Inflammatory macrophage treated with lipopolysaccharide for 4 hours (primary cell): ENCODE measurements around the gene C6orf89.

Experiments used
- DNase-seq: peaks from one replicate; pipeline ENCODE4 v3.0.0-alpha.2; 2020

The C6orf89 gene, protein sequence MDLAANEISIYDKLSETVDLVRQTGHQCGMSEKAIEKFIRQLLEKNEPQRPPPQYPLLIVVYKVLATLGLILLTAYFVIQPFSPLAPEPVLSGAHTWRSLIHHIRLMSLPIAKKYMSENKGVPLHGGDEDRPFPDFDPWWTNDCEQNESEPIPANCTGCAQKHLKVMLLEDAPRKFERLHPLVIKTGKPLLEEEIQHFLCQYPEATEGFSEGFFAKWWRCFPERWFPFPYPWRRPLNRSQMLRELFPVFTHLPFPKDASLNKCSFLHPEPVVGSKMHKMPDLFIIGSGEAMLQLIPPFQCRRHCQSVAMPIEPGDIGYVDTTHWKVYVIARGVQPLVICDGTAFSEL

DNA sequence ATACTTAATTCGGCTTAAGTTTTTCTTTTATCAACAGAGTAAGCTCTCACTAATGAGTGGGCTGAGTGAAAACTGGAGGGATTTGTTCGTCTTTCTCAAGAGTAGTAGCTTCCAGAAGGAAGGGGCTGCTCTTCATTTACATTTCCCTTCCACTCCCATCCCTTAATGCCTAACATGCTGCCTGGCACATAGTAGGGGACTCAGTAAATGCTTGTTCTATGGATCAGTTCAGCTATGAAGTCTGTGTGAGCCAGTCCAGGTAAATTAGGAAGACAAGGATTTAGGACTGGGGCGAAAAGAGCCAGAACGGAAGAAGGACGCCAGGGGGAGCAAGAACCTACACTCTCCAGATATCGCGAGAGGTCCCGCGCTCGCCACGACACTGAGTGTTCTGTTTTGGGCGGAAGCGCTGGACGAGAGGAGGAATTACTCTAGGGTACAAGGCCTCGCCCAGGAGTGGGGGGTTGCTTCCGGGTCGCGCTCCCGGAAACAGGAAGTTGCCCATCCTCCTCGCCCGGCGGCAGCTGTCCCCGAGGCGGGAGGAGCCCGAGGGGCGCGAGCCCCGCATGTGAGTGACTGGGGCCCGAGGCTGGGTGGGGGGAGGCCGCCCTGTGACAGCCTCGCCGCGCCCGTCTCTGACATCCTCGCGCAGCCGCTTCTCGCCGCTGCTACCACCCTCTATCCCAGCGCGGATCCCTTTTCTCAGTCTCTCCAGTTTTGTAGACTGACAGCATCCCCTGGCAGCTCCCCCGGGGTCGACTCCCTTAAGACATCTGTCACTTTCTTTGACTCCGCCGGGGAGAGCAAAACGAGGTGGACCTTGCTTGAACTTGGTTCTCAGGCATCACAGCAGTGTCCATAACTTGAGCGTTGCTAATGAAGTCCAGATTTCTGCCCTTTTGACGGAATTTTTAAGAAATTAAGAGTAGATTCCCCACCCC is at the start of gene C6orf89:
C6orf89 (plus strand) TSS at position 492 of the 941 bp plus-strand sequence. CDS start 13,493 bp downstream, outside the sequence.
- peak; percentile 99 for DNase-seq

DNA sequence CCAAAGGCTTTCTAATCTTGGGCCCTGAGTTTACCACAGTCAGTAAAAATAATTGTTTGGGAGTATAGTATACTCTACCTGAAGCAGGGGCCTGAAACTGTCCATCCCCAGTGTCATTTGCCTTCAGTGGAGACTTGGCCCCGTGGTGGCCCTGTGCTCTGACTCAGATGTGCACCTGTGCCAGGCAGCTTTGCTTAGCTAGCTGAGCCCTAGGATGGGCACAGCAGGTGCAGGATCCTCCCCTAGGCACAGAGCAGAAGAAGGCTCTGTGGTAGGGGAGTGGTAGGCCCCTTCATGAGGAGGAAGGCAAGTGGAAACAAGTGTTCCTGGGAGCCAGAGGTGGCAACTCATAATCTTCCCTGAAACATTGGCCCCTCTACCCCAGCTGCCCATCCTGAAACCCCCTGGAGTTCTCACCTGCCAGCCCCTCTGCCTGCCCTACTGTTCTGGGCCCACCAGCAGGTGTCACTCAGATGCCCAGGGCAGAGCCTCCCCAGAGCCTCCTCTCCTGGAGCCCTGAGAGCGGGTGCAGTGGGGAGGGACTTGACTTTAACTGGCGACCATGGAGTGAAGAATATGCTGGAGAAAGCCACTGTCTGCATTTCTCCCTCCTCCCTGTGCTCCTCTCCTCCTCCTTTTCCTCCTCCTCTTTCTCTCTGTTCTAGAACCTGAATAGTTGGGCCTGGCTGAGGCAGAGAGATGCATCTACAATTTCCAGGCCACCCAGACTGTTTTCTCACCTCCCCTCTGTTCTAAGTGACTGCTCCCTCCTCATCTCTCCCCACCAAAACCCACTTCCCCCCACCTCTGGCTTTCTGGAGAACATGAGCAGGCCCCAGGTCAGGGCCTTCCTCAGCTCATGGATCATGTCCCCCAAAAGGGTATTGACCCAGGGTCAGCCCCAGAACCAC is 49.4 kb upstream of the C6orf89 start:
- no peak for DNase-seq

DNA sequence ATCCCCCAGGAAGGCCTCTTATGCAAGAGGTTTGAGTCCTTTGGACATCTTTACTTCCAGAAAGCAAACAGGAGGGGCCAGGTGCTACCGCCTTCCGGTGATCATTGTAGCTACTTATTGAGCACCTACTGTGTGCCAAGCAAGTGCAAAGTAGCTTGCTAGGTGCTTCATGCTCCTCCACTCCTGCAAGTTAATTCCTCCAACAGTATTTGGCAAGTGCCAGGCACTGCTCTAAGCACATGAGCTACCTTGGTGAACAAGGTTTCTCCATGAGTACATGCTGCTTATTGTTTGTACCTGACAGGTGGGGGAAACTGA is 48.8 kb upstream of the C6orf89 start:
- DNase-seq = no peak

DNA sequence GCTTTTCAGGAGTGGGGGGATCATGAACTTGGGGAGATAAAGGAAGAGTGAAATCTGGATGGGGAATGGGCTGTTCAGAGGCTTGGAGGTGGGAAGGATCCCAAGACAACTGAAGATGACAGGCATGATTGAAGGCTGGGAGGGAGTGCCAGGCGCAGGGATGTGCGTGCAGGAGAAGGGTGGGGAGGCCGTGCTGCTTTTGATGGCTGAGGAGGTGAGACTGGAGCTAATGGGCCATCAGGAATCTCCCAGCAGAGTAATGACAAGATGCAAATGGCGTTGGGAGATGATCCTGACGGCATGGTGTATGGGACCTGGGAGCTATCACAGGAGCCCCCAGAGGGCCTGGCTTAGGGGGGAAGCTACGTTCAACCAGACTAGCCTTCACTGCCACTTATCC is 48.1 kb upstream of the C6orf89 start:
- no peak for DNase-seq

DNA sequence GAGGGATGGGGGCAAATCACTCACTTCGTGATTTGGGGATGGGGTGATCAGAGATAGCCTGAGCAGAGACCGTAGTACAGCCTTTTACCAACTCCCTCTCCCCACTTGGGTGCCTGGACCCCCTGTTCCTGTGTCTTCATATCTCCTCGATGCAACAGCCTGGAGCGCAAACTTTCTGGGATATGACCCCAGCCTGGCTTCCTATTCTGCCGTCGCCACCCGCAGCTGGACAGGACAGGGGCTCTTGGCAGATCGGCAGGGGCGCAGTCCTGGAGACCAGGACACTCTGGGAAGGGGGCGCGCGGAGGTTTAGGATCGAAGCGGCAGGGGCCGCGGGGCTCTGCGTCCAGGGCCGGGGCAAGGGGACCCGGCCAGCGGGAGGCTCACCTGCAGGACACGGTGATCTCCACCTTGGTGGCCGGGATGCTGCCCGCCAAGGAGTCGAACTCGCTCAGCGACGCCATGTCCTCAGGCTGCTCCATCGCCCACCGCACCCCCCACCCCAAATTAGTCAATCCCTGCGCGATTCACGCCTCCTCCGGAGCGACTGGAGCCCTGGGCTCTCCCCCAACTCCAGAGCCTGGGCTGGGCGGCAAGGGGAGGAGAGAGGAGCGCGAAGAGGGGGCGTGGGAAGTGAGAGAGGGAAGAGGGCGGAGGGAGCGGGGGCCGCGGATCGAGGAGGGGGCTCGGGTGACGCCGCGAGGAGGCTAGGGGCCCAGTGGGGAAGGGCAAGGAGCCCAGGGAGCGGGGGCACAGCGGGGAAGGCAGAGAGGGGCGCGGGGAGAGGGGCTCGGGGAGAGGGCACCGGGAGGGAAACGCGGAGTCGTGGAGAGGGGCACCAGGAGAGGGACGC is 46.6 kb upstream of the C6orf89 start, which contains the start of gene CPNE5:
CPNE5 (minus strand) TSS at position 549 of the 853 bp plus-strand sequence; CDS start at position 482, 67 bp downstream.
- no peak for DNase-seq

DNA sequence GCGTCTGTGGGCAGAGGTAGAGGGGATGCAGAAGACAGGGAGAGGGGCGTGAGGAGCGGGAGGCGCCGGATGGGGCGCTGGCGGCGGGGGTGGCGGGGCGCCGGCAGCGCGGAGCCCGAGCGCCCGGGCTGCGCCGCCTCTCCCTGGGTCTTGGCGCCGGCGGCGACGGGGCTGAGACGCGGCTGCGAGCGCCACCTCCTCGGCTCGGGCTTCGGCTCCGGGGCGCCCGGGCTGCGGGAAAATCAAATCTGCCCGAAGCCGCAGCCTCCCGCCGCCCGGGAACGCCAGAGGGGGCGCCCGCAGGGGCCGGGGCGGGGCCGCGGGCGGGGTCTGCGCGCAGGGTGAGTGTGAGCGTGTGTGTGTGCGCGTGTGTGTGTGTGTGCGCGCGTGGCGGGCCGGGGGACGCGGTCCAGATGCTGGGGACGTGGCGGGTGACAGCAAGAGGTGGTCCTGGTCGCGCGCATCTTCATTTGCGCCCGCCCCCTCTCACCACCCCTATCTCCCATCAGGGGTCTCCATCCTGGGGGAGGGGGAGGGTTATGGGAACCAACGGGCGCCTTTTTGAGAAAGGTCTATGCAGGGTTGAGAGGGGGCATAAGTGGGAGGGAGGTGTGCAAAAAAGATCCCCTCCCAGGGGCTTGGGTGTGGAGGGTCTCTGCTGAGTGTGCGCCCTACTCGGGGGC is 45.9 kb upstream of the C6orf89 start:
- DNase-seq = peak; percentile 16

DNA sequence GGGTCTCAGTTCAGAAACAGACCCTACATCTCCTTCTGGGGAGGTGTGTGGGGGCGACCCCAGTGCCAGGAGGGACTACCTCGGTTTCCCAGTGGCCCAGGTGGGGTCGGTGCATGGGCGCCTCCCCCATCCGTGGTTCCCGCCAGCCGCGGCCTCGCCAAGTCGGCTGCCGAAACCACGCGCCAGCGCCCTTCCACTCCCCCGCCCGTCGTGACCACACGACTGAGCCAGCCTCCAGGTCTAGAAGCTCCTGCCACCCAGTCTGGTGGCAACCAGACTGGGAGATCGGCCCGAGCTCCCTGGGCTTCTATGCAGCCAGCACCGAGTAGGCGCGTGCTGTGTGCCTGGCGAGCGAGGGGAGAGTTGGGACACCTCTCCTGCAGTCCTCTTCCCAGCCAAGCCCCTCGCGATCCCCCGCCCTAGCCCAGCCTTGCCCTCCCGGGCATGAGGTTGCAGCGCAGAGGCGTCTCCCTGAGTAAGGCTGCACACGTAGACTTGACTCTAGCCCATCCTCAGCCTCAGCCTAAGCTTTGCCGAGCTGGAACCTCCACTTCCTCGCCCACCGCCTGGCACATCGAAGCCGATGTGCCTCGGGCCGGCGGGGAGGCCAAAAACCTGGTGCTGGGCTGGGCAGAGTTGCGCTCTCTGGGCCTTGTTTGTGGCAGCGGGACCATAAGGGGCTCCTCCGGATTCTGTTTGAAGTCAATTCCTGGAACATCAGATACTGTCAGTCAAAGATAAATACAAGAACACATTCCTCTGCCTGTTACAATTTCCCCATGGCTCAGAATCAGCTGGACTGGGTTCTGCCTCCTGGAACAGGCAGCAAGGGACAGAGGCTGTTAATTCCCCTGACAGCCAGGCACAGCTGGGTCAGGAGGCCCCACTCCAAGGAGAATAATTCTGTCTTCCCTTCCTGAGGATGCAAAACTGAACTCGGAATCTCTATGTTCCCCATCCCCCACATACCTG is 45.0 kb upstream of the C6orf89 start:
- no peak for DNase-seq

DNA sequence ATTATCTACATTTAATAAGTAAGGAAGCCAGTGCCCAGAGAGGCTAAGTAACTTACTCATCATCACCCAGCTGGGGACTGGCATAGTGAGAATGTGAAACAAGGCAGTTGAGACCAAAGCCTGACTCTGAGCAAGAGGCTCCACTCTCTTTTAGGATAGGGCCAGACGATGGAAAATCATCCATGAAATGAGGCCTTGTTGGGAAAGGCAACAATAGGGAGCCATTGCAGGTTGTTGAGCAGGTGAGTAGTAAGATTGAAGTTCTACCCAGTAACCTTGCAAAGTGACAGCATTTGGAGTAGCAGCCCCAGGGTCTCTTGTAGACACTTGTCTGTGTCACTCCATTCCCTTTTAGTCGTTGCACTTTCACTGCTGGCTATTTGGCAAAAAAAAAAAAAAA is 44.0 kb upstream of the C6orf89 start:
- DNase-seq = no peak

DNA sequence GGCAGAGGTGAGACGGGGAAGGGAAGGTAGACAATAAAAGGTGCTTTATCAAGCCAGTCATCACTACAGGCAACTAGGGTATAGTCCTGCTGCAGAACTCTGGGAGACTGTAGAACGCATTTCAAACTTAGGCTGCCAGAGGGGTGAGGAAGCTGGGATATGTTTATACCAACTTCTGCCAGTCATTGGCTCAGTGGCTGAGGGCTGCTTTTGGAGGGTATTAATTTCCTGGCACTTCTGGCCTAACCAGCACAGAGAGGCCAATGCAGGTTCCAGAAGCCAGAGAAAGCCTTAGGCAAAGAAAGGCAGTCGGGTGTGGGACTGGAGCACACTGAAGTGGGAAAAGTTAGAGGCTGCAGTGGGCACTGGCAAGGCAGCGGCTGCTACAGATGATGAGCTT is 42.6 kb upstream of the C6orf89 start:
- DNase-seq = no peak

DNA sequence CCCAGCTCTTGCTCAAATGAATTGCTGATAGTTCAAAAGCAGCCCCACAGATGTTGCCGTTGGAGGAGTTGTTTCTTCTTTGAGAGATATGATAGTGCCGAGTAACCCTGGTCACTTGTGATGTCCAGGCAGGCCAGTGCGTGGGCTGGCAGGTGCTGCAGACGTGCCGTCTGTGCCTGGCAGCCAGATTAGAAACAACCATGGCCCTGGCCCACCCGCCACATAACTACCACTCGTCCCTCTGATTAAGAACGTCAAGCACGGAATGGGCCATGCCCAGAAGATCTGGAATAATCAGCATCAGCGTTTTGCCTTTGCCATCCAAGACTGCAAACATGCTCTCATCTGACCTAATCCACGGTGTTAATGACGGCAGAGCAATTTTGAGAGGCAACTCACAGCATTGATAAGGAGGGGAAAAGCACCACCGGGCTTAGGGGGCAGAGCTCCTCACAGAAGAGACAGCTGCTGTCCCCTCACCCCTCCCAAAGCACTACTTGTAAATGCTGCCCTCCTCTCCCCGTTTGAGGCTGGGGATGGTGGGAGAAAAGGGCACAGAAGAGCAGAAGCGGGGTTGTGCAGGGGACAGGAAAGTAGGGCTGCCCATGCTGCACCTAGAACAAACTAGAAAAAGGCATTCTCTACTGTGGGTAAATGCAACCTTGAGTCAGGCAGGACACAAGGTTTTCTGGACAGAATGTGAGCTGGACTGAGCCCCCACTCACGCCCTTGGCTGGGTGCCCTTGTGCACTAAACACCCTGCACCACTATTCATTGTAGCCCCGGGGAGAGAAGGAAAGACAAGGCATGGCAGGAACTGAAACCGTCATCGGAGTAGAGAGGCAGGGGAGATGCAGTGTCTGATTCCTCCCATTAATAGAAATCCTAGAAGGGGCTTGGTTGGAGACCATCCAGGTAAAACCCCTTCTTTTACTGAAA is 41.3 kb upstream of the C6orf89 start:
- DNase-seq = no peak

DNA sequence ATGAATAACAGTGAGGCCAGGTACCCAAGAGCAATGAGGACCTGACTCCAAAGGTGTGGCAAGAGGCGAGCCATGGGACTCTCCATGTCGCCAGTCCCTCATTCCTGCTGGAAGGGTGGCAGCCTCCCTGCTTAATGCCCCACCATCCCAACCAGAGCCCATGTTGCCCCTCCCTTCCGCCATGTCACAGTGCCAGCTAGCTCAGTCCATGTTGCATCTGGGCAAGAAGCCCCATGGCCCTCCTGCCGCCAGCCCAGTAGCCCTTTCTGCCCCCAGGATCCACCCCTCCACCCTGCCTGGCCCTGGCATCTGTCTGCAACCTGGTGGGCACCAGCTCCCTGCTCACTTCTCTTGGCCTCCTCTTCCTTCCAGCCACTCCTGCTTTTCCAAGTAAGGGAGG is 40.5 kb upstream of the C6orf89 start:
- DNase-seq = no peak

DNA sequence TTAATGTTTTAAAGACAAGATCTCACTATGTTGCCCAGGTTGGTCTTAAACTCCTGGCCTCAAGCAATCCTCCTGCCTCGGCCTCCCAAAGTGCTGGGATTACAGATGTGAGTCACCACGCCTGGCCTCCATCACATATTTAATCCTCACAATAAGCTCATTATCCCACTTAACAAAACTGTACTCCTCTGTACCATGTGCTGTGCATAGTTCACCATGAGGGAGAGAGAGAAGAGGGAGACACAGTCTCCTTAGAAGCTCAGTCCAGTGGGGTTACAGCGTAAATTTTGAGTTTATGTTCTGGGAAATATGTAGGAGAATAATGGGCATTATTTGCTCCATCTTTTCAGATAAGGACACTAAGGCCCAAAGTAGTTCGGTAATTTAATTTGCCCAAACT is 38.6 kb upstream of the C6orf89 start:
- DNase-seq = no peak

DNA sequence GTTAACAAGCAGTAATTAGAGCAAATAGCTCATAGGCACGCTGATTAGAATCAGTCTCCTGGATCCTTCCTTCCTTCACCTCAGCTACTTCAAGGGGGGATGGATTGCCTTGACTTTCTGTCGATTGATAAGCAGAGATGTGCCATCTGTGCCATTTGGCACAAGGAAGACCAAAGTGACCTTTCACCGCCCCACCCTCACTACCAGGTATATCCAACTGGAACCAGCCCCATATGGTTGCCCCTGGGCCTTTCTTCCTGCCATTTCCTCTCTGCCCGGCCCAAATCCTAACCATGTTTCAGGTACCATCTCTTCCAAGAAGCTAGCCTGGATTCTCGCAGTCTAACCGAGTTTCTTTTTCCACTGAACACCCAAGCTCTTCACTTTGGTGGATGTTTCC is 37.8 kb upstream of the C6orf89 start:
- no peak for DNase-seq

DNA sequence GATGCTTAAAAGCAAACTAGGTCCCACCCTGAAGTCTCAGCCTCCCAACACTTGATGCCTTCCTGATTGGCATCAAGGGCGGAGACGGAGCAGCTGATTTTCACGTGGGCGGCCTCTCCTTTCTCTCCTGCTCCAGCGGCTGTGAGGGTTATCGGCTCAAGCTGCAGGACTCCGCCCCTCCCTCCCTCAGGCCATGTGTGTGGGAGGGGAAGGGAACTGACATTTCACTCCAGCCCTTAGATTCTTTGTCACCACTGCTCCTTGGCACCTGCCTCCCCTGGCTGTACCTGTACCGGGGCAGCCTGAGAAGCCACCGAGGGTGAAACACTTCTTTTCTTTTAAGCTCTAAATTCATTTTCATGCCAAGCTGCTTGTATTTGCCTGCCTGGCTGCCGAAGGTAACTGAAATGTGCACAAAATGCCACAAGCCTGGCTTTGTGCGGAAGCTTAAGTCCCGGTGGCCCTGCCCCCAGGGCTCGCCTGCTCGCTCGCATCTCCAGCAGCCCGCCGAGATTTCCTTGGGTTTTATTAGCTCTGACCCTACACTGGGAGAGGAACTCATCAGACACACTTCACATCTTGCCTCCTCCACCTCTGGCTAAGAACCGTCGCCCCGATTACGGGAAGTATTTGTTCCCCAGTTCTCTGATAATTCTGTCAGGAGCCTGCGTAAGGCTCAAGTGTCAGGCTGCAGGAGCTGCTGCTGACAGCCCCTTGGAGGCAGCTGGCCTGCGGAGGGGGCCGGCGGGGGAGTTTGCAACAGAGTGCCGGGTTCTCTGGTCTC is 36.9 kb upstream of the C6orf89 start:
- peak; percentile 75 for DNase-seq

DNA sequence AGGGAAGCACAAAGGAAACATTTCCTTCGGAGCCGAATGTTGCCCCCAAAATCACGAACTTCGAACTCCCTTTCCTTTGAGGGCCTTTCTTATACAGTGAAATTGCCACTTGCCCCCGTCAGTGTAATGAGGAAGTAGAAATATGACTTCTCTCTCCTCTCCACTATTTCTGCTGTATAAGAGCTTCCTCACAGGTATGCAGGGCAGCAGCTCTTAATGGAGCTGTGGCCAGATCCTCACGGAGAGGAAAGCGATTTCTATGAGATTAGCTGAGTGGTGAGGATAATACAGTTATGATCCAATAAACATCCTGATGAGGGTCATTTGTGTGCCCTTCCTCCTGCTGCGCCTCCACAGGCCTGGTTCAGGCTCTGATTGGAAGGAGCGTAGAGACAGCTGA is 35.7 kb upstream of the C6orf89 start:
- no peak for DNase-seq

DNA sequence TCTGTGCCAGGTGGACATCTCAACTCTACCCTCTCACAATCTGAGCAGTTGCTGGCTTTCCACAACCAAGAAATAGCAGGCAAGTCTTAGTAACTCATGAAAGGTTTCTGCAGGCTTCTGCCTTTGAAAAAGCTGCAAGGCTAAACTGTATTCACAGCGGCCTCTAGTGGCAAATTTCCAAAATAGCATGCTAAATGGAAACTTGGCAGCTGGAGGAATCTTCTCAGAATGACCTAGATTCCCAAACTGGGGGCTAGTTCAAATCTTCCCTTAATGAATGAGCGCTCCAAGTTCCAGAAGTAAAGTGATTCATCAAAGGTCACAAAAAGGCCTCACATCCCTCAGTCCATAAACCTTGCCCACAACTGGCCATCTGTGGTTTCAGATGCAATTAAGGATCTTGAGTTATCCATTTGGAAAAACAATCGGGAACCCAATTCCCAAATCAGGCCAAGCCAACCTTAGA is 34.6 kb upstream of the C6orf89 start:
- peak; percentile 65 for DNase-seq

DNA sequence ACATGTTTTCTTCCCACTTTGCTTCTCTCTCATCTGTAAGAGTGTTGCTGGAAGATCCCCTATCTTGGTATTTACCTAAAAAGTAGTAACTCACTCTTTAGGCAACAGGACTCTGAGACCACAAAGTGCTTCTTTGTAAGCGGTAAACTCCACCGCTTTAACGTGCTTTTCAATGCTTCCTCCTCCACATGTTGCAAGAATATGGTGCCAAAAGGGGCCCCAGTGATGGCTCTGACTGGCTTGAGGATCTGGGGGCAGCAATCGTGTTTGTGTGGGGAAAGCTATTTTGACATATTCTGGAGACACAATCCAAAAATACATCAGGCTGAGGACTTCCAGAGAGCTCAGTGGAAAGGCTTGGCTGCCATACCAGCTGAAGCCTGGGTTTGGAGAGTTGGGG is 34.1 kb upstream of the C6orf89 start:
- DNase-seq = peak; percentile 4
